OCI-LY7 (cell line): ENCODE results near the gene EMILIN1. TPM values are rescaled to one million over a fixed set of nuclear protein-coding genes. Genes with fewer than 3 reads are reported as not detected.
A peak's percentile ranks its signal among the peaks of the same experiment; 100 is the strongest.

Experiments
- BruUV-seq: library from RNA; stranded (reverse); fragments of 400-500 nt; replicated peaks from 2 replicates; lab custom pipeline; 2021; lab: Mats Ljungman, UMichigan
- CTCF ChIA-PET: fragments of 300-600 bp; sonication (Branson Sonifier 250); formaldehyde crosslinking; loops from one replicate; lab custom pipeline; 2022; ENCODE audit warnings: antibody characterized with exemption; ENCODE audit not compliant: unreplicated experiment; lab: Charles Lee
- POLR2A ChIA-PET: fragments of 300-600 bp; sonication (Branson Sonifier 250); formaldehyde crosslinking; loops from one replicate; lab custom pipeline; 2022; ENCODE audit warnings: antibody characterized with exemption; lab: Charles Lee
- DNase-seq: peaks from one replicate; pipeline ENCODE4 v3.0.0-alpha.2; 2015; ENCODE audit warnings: low spot score
- H2AFZ ChIP-seq: fragments of 200-600 bp; sonication (generic), shearing (Covaris generic); 2 replicates; pipeline ENCODE4 v1.6.1; 2014; ENCODE audit warnings: mild to moderate bottlenecking, antibody characterized with exemption, low read length, moderate library complexity
- H3K27ac ChIP-seq: fragments of 200-600 bp; sonication (generic); 2 replicates; pipeline ENCODE4 v1.5.1; 2014; ENCODE audit warnings: mixed run types, low read depth, mild to moderate bottlenecking, moderate library complexity, low read length, inconsistent platforms; ENCODE audit not compliant: poor library complexity, severe bottlenecking
- H3K36me3 ChIP-seq: fragments of 200-600 bp; sonication (generic); 2 replicates; pipeline ENCODE4 v1.6.1; 2014; ENCODE audit warnings: mild to moderate bottlenecking, antibody characterized with exemption, low read length, moderate library complexity, mixed read lengths; ENCODE audit not compliant: insufficient read depth
- H3K4me1 ChIP-seq: fragments of 200-600 bp; sonication (generic); 2 replicates; pipeline ENCODE4 v1.5.1; 2014; ENCODE audit warnings: mild to moderate bottlenecking, low read length; ENCODE audit not compliant: insufficient read depth, poor library complexity, severe bottlenecking
- H3K4me2 ChIP-seq: fragments of 200-600 bp; sonication (generic); 2 replicates; pipeline ENCODE4 v1.6.1; 2014; ENCODE audit warnings: mild to moderate bottlenecking, low read length
- H3K4me3 ChIP-seq: fragments of 200-600 bp; sonication (generic); 2 replicates; pipeline ENCODE4 v1.5.1; 2014; ENCODE audit warnings: mild to moderate bottlenecking, low read depth, low read length; ENCODE audit not compliant: poor library complexity, severe bottlenecking
- H3K79me2 ChIP-seq: fragments of 200-600 bp; sonication (generic); 2 replicates; pipeline ENCODE4 v1.6.1; 2016; ENCODE audit warnings: low read depth, mild to moderate bottlenecking, low read length, moderate library complexity, mixed read lengths; ENCODE audit not compliant: insufficient read depth
- H3K9me2 ChIP-seq: fragments of 200-600 bp; sonication (generic); 2 replicates; pipeline ENCODE4 v1.6.1; 2016; ENCODE audit warnings: mild to moderate bottlenecking, low read length, mixed read lengths; ENCODE audit not compliant: insufficient read depth
- H3K9me3 ChIP-seq: fragments of 200-600 bp; sonication (generic); 2 replicates; pipeline ENCODE4 v1.6.1; 2014; ENCODE audit warnings: mild to moderate bottlenecking, mixed run types, low read length, mixed read lengths
- H4K20me1 ChIP-seq: fragments of 200-600 bp; sonication (generic); 2 replicates; pipeline ENCODE4 v1.6.1; 2014; ENCODE audit warnings: mild to moderate bottlenecking, antibody characterized with exemption, low read length, moderate library complexity, mixed read lengths; ENCODE audit not compliant: insufficient read depth
- EZH2phosphoT487 ChIP-seq: fragments of 200-600 bp; sonication (generic); IDR thresholded peaks from 2 replicates; pipeline ENCODE4 v1.6.1; 2018; ENCODE audit warnings: low read depth, borderline replicate concordance, mild to moderate bottlenecking, mixed run types, antibody characterized with exemption, low read length, moderate library complexity, mixed read lengths
- intact Hi-C: fragments of 100-400 bp; cut with micrococcal nuclease; formaldehyde crosslinking; loops from one replicate; pipeline ENCODE4 v1.10.0; 2022; ENCODE audit not compliant: unreplicated experiment
- total RNA-seq, 2 experiments: library from RNA; depleted of rRNA in 1 of 2; stranded (reverse); fragments of >200 nt in 1 of 2; shearing (Covaris generic) in 1 of 2; gene quantifications; 2 replicates each; pipeline ENCODE4 v1.2.3, GENCODE V29; 2014 to 2022
- TF ChIP-seq, protein P1 (sequence below): fragments of 200-600 bp; sonication (generic); conservative IDR thresholded peaks from 2 replicates; pipeline ENCODE4 v1.5.1; 2014; ENCODE audit warnings: mild to moderate bottlenecking, antibody characterized with exemption, low read length, moderate library complexity, mixed read lengths

Gene EMILIN1
- total RNA-seq, 2 experiments from 2014 or later, result 2.2 to 2.7 TPM

GRCh38 chr2:27079233-27080139 is 1.1 kb downstream of the EMILIN1 start:
- Histone ChIP-seq H3K27ac (no peak overlapping the region), H3K4me2 (no peak overlapping the region), H3K36me3 (no peaks in the 10 kb centered on the region), H3K4me1 (peaks cover 58% of the 10 kb centered on the region), H3K9me2 (no peaks in the 10 kb centered on the region), H2AFZ (no peak overlapping the region), H3K4me3 (no peak overlapping the region), H4K20me1 (no peaks in the 10 kb centered on the region), H3K79me2 (no peaks in the 10 kb centered on the region), H3K9me3 (no peaks in the 10 kb centered on the region)
- ChIA-PET POLR2A (interaction anchor here (0.6 kb wide), 1 partner anchor 91 kb away, joined by 3 read pairs; no protein-coding TSS in a partner anchor), CTCF (no interaction called here)
- intact Hi-C loops, result no loop called here
- no TSS peak for BruUV-seq
- no peak for DNase-seq
- TF ChIP-seq, protein P1, sequence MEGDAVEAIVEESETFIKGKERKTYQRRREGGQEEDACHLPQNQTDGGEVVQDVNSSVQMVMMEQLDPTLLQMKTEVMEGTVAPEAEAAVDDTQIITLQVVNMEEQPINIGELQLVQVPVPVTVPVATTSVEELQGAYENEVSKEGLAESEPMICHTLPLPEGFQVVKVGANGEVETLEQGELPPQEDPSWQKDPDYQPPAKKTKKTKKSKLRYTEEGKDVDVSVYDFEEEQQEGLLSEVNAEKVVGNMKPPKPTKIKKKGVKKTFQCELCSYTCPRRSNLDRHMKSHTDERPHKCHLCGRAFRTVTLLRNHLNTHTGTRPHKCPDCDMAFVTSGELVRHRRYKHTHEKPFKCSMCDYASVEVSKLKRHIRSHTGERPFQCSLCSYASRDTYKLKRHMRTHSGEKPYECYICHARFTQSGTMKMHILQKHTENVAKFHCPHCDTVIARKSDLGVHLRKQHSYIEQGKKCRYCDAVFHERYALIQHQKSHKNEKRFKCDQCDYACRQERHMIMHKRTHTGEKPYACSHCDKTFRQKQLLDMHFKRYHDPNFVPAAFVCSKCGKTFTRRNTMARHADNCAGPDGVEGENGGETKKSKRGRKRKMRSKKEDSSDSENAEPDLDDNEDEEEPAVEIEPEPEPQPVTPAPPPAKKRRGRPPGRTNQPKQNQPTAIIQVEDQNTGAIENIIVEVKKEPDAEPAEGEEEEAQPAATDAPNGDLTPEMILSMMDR, result no peak
- no peak for TF ChIP-seq EZH2phosphoT487

- H3K36me3 ChIP-seq, result no peaks in the 10 kb centered on the region
- no peak overlapping the region for H3K4me2 ChIP-seq
- peaks cover 52% of the 10 kb centered on the region for H3K4me1 ChIP-seq
- intact Hi-C loops, result no loop called here
- no peak overlapping the region for H2AFZ ChIP-seq
- CTCF ChIA-PET, result no interaction called here
- POLR2A ChIA-PET, result interaction anchor here (0.6 kb wide), 1 partner anchor 90 kb away, joined by 3 read pairs; no protein-coding TSS in a partner anchor
- no peaks in the 10 kb centered on the region for H3K9me3 ChIP-seq
- no peaks in the 10 kb centered on the region for H4K20me1 ChIP-seq
- H3K4me3 ChIP-seq, result no peak overlapping the region
- H3K9me2 ChIP-seq, result no peaks in the 10 kb centered on the region
- TF ChIP-seq, protein P1, result no peak
- TF ChIP-seq EZH2phosphoT487, result no peak
- no TSS peak for BruUV-seq
- H3K27ac ChIP-seq, result no peak overlapping the region
- no peaks in the 10 kb centered on the region for H3K79me2 ChIP-seq
- DNase-seq, result no peak
Measured at GRCh38 chr2:27080140-27080469, 1.7 kb downstream of the EMILIN1 start.

DNA sequence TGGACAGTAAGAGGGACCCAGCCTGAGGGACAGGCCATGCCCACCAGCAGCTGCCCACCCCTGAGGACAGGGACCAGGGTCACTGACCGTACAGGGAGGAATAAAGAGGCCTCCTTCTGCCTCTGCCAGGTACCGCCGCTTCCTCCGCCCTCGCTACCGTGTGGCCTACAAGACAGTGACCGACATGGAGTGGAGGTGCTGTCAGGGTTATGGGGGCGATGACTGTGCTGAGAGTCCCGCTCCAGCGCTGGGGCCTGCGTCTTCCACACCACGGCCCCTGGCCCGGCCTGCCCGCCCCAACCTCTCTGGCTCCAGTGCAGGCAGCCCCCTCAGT is 2.2 kb downstream of the EMILIN1 start:
- H3K9me3 ChIP-seq, result no peaks in the 10 kb centered on the region
- H3K79me2 ChIP-seq, result no peaks in the 10 kb centered on the region
- TF ChIP-seq EZH2phosphoT487, result no peak
- TF ChIP-seq, protein P1, result no peak
- H3K4me3 ChIP-seq, result no peak overlapping the region
- BruUV-seq, result no TSS peak
- intact Hi-C loops, result no loop called here
- H3K4me1 ChIP-seq, result peaks cover 51% of the 10 kb centered on the region
- H2AFZ ChIP-seq, result peak overlapping the region; percentile 43; the same call in 1 of the 2 replicates
- H3K9me2 ChIP-seq, result no peaks in the 10 kb centered on the region
- ChIA-PET CTCF (interaction anchor here (1.0 kb wide), 1 partner anchor 201 kb away, joined by 3 read pairs; no protein-coding TSS in a partner anchor), POLR2A (interaction anchor here (0.6 kb wide), 1 partner anchor 96 kb away, joined by 5 read pairs; no protein-coding TSS in a partner anchor)
- H3K4me2 ChIP-seq, result peak overlapping the region; percentile 66
- H4K20me1 ChIP-seq, result no peaks in the 10 kb centered on the region
- H3K36me3 ChIP-seq, result no peaks in the 10 kb centered on the region
- DNase-seq, result no peak
- peak overlapping the region; percentile 31 for H3K27ac ChIP-seq
